ENCODE results near the gene CBL.

- 0 out of 2 replicates have a peak, but pooled peaks have one; percentile 16 for TF ChIP-seq CTCF (conservative IDR thresholded peaks at IDR 0.05; ENCODE audit: low read length)
- no peak for TF ChIP-seq EZH2phosphoT487 (IDR thresholded peaks at IDR 0.05; ENCODE audit: borderline replicate concordance, low read depth, low read length)
Observed at GRCh38 chr11:119315131-119316015, 109.2 kb downstream of the CBL start.
